Activated CD4-positive, alpha-beta T cell treated with anti-CD3 and anti-CD28 coated beads, Interleukin-2, amount 50 U/mL, for 1 hour (primary cell): ENCODE measurements around the gene RNF214.
"Not testable (repeated sequence)": the region's sequence is repeated elsewhere in the genome, so short reads cannot be mapped to it uniquely, and the experiment has no call there.

Experiments
- DNase-seq: peaks from one replicate; pipeline ENCODE4 v3.0.0-alpha.2; 2020

Gene RNF214

GRCh38 chr11:117198613-117199012 is 33.9 kb upstream of the RNF214 start:
- no peak for DNase-seq

GRCh38 chr11:117199053-117199915 is 33.2 kb upstream of the RNF214 start, which contains the start of gene TAGLN:
Gene TAGLN, plus strand, starts transcription at chr11:117199370. Its CDS starts 3,644 bp downstream, at chr11:117203014.
- DNase-seq = no peak

GRCh38 chr11:117199916-117200812 is 32.3 kb upstream of the RNF214 start:
- DNase-seq = no peak

- DNase-seq = no peak
Measured at GRCh38 chr11:117200813-117201657, 31.4 kb upstream of the RNF214 start.

GRCh38 chr11:117201658-117202305 is 30.7 kb upstream of the RNF214 start:
- DNase-seq = no peak

- no peak for DNase-seq
Measured at GRCh38 chr11:117202386-117203068, 29.9 kb upstream of the RNF214 start.

- DNase-seq = no peak
Measured at GRCh38 chr11:117203069-117203407, 29.4 kb upstream of the RNF214 start.

GRCh38 chr11:117204283-117205080 is 28.0 kb upstream of the RNF214 start:
- no peak for DNase-seq

GRCh38 chr11:117205211-117205818 is 27.2 kb upstream of the RNF214 start:
- no peak for DNase-seq

- not testable (repeated sequence) for DNase-seq
Measured at GRCh38 chr11:117206111-117206510, 26.4 kb upstream of the RNF214 start.

GRCh38 chr11:117206859-117207258 is 25.6 kb upstream of the RNF214 start:
- DNase-seq = not testable (repeated sequence)

GRCh38 chr11:117207481-117207880 is 25.0 kb upstream of the RNF214 start:
- not testable (repeated sequence) for DNase-seq

GRCh38 chr11:117208710-117209109 is 23.8 kb upstream of the RNF214 start:
- DNase-seq = not testable (repeated sequence)

GRCh38 chr11:117209351-117210125 is 22.9 kb upstream of the RNF214 start:
- DNase-seq = not testable (repeated sequence)

GRCh38 chr11:117210620-117211019 is 21.9 kb upstream of the RNF214 start:
- no peak for DNase-seq

- no peak for DNase-seq
Measured at GRCh38 chr11:117212697-117213355, 19.6 kb upstream of the RNF214 start.

- no peak for DNase-seq
Measured at GRCh38 chr11:117214404-117215110, 17.9 kb upstream of the RNF214 start.
